Stimulated activated CD8-positive, alpha-beta memory T cell treated with anti-CD3 and anti-CD28 coated beads, Interleukin-12 subunit alpha, Interleukin-12 subunit beta, amount 100 ng/mL, for 4 hours (primary cell): Measurements from ENCODE around the gene N4BP3.
A peak's percentile ranks its signal among the peaks of the same experiment; 100 is the strongest.

Experiments
- DNase-seq: peaks from one replicate; pipeline ENCODE4 v3.0.0-alpha.2; 2020; ENCODE audit warnings: low read depth

Gene N4BP3

GRCh38 chr5:178103612-178104011 lies 9.7 kb upstream of the N4BP3 start:
- DNase-seq: no peak

GRCh38 chr5:178104492-178104891 lies 8.8 kb upstream of the N4BP3 start:
- no peak for DNase-seq

DNA sequence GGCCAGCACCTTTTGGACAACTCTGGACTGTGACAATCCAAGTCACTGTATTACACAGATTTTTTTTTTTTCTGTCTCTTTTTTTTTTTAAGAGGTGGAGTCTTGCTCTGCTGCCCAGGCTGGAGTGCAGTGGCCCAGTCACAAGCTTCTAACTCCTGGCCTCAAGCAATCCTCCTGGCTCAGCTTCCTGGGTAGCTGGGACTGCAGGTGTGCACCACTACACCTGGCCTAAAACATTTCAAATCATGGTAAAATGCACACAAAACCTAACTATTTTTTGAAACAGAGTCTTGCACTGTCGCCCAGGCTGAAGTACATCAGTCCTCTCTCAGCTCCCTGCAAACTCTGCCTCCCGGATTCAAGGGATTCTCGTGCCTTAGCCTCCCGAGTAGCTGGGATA lies 7.2 kb upstream of the N4BP3 start:
- no peak for DNase-seq

- no peak for DNase-seq
Measured at GRCh38 chr5:178106556-178107239, 6.6 kb upstream of the N4BP3 start.

DNA sequence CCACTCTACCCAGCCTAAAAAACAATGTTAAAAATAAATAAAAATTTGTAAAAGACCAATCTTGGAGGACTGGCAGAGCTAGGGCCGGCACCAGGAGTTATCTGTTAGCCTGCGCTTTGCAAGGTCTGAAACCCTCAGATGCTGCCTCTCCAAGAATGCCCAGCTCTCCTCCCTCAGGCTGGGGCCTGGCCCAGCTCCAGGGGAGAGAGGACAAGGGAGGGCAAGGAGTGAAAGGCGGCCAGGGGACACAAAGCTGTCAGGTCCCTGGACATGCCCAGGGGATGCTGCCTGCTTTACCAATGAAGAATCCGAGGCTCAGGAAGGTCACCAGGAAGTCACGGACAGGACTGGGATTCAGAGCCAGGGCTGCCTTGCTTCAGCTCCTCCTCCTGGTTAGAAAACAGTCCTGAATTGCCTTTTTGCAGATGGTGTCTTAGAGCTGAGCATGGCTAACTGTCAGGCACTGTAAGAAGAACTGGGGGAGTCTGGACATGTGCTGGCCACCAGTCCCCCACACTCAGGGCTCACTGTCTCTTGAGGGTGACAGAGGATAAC lies 5.5 kb upstream of the N4BP3 start:
- no peak for DNase-seq

DNA sequence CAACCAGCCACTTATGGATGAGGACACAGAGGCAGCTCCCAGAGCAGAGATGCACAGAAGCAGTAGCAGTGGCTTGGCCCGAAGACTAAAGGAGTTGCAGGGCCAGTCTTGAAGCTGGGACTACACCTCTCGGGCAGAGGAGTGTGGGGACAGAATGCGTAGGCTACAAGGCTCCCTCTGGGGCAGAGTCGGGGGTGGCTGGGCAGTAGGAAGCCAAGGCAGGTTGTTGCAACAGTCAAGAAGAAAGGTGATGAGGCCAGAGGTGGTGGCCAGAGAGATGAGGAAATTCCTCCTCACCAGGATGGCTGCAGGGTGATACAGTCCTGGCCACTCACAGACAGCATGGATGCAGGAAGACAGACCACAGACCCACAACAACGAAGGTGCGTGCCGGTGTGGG lies 4.9 kb upstream of the N4BP3 start:
- no peak for DNase-seq

GRCh38 chr5:178108966-178109365 lies 4.4 kb upstream of the N4BP3 start:
- DNase-seq: no peak

DNA sequence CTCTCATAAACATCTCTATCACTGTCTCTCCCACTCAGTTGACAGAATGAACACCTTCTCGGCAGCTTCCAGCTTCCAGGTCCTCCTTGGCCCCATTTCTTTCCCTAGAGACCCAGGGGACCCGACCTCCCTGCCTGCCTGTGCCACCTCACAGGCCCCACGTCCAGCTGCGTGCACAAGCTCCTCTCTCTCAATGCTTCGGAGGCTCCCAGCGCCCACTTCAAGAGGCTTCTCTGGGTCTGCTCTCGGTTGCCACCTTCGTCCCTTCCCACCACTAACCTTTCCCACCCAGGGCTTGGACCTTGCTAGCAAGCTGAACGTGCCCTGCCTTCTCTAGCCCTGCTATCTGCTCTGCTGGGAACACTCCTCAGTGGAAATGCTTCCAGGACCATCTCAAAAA lies 2.8 kb upstream of the N4BP3 start:
- no peak for DNase-seq

GRCh38 chr5:178111925-178112324 lies 1.4 kb upstream of the N4BP3 start:
- no peak for DNase-seq

DNA sequence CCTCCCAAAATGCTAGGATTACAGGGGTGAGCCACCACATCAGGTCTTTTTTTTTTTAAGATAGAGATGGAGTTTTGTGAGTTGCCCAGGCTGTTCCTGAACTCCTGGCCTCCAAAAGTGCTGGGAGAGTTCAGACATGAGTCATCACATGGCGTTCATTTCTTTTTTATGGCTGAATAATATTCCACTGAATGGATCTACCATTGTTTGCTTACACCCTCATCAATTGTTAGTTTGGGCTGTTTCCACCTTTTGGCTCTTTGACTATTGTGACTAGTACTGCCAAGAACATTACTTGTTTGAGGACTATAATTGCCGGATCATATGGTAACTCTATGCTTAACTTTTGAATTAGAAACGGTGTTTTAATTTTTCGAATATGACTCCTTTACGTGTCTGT lies 787 bp upstream of the N4BP3 start:
- no peak for DNase-seq

DNA sequence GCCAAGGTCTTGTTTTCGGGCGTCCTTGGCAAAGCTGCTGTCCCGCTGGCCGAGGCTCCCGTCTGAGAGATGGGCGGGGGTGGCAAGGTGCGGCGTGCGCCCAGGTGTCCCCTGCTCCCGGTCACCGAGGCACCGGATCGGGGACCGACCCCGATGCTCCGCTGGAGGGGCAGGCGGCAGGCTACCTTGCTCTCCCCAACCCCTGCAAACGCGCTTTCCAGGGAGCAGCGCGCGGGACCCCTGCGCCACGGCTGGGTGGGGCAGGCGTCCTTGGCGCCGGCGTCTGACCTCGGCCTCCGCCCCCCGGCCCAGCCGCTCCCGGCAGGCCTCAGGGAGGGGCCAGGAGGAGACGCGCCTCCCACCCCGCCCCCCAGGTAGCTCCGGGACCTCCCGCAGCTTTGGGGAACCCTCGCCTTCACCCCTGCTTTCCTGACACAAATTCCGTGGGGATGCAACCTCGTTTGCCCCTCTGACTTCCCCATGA lies 551 bp downstream of the N4BP3 start:
- no peak for DNase-seq

DNA sequence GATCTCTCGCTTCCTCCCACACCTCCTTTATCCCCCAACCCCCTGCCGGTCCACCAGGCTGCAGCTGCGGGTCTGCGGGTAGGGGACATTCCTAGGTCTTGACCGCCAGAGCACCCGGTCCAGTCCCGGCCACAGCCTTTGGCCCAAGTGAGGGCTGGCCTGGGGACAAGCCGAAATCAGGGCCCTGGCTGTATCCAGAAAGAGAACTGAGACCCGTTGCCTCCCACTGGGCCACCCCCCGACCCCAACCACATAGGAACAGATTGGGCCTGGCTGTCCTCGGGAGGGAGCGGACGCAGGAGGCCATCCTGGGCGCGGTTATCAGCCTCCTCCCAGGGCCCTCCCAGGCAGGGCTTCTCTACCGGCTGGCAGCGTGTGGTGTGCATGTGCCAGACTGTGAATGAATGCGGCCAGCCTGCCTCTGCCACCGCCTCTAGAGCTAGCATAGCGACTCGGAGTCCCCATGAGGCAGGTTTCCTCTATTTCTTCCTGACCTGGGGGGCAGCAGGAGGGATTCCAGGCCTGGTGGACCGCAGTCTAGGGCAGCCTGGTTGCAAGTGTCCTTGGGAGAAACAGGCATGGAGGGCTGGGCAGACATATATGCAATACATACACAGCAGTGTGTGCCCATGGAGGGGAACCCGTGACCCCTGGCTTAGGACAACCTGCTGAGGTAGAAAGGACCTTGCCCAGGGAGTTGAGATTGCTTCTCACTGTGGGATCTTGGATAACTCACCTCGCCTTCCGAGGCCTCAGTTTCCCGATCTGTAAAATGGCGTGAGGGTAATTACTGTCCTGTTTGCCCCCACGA lies 1.2 kb downstream of the N4BP3 start:
- peak; percentile 43 for DNase-seq

- no peak for DNase-seq
Measured at GRCh38 chr5:178115136-178115813, 1.9 kb downstream of the N4BP3 start.

GRCh38 chr5:178115814-178116142 lies 2.4 kb downstream of the N4BP3 start:
- DNase-seq: no peak

DNA sequence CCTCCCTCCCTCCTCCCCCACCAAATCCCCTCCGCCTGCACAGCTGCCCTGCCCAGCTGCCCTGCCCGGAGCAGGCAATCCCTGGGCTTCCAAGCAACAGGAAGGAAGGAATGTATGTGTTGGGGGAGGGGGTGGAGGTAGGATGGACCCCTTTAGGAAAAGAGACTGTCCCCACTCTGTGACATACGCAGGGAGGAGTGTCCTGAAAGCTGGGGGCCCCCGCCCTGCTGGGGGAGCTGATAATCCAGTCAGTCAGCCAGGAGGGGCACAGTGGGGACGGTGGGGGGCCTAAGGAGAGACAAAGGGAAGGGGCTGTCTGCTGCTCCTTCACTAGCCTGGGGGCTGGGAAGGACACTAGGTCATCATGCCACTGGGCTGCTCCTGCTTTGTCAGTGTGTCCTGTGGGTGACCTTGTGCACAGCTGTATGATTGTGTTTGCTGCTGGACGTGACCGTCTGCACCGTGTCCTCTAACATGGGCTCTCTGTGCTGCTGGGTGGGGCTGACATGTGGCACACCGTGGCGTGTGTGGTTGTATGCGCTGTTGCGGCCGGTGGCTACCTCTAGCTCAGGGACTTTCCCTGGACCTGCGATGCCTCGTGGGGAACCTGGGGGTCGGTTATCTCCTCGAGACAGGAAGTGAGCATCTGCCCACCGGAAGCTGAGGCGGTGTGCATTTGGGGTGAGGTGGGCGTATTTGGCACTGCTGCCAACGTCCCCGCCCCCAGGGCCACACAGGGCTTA lies 3.0 kb downstream of the N4BP3 start:
- DNase-seq: peak; percentile 79

DNA sequence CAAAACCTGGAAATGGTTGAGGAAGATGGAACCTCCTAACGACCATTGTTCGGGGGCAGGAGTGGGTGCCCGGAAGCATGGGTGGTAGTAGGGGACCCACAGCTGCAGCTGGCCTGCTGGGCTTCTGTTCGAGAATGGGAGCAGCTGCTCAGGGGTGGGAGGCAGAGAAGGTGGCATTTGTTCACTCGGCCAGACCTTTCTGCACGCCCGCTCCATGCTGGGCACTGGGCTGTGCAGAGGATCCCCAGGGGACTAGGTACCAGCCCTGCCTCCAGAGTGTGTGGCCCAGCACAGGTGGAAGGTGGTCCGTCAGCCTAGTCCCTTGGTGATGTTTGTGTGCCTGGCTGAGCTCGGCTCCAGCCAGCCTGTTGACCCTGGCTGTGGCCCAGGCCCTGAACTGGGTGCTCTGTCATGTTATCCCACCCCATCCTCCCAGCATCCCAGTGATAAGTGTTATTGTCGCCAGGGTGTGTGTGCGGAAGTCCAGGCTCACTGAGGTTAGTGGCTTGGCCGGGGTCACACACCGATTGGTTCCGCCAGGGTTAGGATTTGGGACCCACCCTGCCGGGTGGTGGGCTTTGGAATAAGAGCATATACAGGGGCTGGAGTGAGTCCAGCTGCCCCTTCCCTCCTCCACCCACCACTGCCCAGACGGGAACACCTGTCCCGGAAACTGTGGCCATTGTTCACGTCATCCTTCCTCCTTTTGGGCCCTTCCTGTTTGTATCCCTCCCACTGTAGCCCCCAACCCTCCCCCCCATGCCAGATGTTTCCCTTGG lies 4.8 kb downstream of the N4BP3 start:
- DNase-seq: no peak

DNA sequence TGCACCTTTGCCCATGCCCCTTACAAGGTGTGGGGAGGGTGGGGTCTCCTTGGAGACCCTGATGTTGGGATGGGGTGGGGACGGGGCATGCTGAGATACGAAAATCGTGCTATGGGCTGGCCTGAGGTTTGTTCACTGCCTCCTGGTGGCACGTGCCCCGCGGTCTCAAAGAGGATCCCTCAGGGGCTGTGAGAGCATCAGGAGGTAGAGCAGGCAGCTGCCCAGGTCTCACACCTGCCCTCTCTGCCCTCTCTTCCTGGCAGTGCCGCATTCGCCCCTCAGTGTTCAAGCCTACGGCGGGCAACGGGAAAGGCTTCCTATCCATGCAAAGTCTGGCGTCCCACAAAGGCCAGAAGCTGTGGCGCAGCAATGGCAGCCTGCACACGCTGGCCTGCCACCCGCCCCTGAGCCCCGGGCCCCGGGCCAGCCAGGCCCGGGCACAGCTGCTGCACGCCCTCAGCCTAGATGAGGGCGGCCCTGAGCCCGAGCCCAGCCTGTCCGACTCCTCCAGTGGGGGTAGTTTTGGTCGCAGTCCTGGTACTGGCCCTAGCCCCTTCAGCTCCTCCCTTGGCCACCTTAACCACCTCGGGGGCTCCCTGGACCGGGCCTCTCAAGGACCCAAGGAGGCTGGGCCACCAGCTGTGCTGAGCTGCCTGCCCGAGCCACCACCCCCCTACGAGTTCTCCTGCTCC lies 6.7 kb downstream of the N4BP3 start:
- DNase-seq: no peak

DNA sequence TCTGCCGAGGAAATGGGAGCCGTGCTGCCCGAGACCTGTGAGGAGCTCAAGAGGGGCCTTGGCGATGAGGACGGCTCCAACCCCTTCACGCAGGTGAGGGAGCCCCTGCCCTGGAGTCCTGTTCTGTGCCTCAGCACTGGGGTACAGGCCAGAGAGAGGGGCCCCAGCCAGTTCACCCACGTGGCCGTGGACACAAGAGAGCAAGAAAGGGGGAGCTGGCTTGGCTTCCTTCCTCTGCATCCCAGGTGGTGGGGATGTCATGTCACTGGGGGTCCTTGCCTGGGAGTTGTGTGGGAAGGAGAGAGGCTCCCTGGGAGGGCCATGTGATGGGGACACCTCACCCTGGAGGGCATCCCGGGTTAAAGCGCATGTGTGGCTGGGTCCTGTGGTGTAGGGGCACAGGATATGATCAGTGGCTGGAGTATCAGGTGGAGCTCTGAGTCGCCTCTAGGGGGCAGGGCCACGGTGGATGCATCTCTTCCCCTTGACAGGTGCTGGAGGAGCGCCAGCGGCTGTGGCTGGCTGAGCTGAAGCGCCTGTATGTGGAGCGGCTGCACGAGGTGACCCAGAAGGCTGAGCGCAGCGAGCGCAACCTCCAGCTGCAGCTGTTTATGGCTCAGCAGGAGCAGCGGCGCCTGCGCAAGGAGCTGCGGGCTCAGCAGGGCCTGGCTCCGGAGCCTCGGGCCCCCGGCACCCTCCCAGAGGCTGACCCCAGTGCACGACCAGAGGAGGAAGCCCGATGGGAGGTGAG lies 7.5 kb downstream of the N4BP3 start:
- peak; percentile 50 for DNase-seq

- DNase-seq: no peak
Measured at GRCh38 chr5:178121391-178122276, 8.3 kb downstream of the N4BP3 start.
